ENCODE results near the gene SHISA6.
"Not testable (repeated sequence)": the region's sequence is repeated elsewhere in the genome, so short reads cannot be mapped to it uniquely, and the experiment has no call there.

SHISA6 gene

DNA sequence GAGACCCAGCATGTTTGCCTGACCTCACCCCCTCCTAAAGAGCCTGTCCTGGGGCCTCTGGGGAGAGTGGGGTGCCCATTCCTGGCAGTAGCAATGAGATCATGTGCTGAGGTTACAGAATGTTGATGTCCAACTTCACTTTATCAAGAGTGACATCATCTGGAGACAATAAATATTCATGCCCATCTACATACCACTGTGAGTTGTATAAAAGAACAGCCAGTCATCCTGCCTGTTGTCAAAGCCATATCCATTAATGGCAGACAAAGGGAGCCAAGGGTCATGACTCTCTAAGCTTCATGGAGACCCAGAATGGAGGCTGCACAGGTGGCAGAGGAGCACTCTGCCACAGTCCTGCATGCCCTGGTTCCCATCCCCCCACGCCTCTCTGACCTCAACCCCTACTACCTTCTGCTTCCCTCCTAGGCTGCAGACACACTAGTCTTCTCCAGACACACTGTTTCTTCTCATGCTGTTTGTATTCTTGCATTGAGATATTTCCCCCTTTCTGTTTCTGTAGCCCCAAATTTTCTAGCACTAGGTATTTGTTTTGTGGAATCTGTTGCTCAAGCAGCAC, 27.1 kb downstream of the SHISA6 start:
- no peak for DNase-seq

DNA sequence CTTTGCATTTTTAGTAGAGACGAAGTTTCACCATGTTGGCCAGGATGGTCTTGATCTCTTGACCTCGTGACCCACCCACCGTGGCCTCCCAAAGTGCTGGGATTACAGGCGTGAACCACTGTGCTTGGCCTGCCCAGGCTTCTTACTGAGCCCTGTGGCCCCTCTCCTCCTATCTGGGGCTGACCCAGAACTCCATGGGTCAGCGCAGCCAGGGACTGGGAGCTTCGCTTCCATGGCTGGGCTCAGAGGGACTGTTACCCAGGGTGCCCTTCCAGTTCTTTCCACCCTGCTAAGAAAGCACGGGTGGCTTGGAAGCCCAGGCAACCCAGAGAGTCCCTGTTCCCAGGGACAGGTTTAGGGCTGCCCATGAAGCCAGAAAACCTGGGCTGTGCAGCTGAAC, 28.2 kb downstream of the SHISA6 start:
- no peak for DNase-seq

DNA sequence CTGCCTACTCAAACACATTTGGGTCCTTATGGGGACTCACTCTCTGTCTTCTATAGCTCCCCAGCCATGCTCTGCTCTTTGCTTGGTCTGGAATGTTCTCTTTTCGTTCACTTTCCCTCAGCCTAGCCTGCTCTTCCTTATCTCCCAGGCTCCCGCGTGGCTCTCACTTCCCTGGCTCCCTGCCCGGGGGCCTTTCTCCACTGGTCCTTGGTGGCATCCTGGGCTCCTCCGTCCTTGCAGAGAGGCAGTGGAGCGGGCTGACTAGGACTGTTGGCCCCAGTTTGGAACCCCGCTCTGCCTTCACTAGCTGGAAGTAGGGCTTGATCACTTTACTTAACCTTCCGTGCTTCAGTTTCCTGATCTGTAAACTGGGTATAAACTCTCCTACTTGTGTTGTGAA, 31.2 kb downstream of the SHISA6 start:
- DNase-seq, result no peak

DNA sequence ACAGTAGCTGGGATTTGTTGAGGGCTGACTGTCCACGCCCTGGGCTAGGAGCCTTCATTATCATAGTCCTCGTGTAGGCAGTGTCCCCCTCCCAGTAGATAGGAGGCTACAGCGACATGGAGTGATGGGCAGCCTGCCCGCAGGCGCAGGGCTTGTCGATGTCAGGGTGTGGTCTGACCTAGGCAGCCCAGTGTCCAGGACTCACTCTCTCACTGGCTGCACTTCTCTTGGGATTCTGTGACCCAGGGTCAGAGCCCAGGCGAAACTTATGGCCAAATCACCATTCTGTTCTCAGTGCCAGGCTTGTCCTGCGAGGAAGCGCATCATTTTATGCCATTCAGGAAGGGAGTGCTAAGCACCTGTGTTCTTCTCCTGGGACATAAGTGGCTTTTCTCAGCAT, 32.6 kb downstream of the SHISA6 start:
- DNase-seq, result no peak

DNA sequence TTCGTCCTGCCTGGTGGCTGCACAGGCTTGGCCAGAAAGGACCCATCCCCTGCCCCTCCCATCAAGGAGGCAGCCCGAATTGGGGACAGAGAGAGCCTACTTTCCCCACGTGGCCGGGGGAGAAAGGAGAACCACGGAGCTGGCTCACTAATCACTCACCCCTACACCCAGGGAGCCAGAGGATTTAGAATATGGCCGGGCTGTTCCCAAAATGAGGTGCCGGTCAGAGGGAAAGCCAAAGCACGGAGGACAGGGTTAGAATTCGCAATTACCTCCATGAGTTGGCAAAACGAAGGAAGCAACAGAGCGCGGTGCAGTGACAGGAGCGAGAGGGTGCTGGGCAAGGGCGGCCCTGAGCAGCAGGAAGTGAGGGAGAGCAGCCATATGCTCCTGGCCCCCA, 33.1 kb downstream of the SHISA6 start:
- DNase-seq, result no peak

DNA sequence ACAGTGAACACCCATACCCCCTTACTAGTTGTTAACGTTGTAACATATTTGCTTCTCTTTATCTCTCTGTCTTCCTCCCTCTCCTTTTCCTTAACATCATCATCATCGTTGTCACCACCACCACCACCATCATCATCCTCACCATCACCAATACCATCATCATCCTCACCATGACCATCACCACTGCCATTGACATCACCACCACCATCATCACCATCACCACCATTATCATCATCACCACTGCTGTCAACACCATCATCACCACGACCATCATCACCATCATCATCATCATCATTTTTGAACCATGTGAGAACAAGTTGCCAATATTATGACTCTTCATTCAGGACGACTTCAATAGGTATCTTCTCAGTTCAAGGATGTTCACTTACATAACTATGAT, 35.5 kb downstream of the SHISA6 start:
- DNase-seq, result no peak

DNA sequence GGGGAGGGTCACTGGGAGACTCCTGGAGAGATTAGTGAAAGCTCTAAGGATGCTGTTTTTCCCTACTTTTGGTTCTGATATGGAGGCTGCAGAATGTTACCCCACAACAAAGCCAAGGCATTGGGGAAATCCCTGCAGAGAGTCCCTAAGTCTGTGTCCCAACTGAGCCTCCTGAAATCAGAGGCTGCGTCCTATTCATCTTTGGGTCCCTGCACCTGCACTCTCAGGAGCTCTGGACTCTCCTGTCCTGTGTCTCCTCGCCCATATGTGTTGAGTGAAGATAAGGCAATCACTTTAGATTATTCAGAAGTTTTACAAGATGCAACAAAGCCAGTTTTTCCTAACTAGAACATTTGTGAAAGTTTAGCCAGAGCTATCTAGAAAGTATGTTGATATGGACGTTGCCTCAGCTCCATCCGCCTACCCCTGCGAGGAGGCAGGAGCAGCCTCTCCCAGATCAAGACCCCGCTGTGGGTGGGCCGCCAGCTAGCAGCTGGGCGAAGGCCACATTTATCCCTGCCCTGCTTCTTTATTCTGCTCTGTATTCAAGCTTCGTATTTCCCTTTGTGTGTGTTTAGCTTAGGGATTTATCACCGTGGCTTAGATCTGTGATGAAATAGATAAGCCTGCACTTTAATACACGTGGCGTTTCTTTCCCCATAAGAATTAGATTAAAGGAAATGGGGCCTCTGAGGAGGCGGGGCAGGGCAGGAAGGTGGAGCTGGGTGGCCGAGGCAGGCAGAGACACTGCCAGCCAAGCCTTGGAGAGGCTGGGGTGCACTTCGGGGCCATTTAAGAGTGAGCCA, 37.4 kb downstream of the SHISA6 start:
- DNase-seq, result no peak

DNA sequence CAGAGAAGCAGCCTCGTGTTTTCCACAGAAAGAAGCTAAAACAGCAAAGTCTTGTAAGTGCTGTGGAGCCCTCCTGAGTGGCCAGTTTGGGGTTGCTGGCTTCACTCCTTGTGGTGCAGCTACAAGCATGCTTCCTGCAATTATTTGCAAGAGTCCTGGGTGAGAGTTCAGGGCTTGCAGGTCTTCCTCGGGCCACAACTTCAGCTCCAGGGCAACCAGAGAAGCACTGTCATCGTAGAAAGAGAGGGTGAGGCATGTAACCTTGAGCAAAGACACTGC, 37.9 kb downstream of the SHISA6 start:
- no peak for DNase-seq

DNA sequence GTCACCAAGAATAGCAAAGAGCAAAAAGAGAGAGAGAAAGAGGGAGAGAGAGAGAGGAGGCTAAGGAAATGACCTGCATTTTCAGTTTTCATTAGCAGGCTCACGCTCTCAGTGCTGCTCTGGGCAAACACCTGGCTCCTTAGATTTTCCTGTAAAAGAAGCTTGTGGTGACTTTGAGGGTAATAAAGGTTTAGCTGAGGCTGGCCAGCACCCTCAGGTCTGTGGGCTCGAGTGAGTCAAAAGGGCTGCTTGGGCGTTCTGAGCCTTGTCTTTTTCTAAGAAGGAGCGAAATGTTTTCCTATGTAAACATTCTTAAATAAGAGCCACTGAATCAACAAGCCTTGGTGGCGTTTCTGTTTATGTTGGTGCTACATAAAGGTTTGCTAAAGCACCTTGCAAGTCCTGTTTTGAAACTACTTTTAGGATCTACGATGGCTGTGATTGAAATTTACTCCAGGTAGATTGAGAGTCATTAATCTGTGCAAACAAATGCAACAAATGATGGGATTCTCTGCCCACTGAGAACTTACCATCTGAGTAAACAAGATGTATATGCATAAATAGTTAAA, 38.8 kb downstream of the SHISA6 start:
- no peak for DNase-seq

DNA sequence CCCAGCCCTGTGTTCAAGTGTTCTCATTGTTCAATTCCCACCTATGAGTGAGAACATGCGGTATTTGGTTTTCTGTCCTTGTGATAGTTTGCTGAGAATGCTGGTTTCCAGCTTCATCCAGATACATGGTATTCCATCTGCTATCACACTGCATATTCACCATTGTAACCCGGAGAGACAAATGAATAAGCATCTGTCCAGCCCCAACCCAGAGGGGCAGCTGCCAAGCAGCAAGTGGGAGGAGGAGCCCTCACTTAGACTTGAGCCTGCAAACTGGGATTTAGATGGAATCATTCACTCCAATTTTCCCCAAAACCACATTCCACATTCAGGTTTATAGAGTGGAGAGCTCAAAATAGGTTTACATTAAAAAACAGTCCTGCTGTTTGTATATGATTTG, 41.6 kb downstream of the SHISA6 start:
- DNase-seq, result no peak

DNA sequence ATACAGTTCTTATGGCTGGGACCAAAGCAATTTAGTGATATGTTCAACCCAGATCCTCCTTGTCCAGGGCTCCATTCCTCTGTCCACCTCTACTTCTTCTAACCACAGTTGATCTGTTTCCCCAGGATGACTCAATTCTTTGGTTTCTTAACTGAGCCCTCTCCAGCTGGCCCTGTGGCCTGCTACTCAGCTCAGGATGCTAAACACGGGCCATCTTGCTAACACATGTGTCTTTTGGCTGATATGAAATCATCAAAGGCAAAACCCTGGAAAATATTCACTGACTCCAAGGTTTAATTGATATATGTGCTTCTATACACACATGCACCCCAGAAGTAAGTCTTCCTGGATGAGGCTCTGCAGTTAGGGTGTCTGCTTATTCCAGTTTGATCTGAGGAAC, 43.8 kb downstream of the SHISA6 start:
- no peak for DNase-seq

DNA sequence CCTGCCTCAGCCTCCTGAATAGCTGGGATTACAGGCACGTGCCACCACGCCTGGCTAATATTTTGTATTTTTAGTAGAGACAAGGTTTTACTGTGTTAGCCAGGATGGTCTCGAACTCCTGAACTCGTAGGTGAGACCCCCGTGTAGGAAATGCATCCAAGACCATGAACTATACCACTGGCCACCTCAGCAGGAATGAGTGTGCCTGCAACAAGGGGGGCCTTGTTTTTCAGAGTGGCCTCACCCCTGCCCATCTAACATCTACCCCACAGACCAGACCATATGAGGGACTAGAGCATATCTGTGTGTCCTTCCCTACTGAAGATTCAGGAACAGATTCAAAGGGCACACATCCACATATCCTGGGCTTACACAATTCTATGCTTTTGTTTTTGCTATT, 44.9 kb downstream of the SHISA6 start:
- DNase-seq, result no peak

DNA sequence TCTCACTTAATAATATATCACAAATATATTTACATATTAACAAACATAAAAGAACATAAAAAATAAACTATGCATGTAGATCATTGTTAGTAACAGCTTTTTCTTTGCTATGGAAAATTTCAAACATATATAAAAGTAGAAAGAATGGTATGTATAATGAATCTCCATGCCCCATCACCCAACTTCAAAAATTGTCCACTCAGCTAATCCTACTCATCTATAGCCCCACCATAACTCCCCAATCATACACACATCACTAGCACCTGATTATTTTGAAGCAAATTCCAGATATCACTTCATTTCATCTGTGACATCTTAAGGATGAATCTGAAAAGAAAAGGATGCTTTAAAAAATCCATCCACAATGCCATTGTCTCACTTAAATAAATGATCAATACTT, 46.8 kb downstream of the SHISA6 start:
- no peak for DNase-seq

DNA sequence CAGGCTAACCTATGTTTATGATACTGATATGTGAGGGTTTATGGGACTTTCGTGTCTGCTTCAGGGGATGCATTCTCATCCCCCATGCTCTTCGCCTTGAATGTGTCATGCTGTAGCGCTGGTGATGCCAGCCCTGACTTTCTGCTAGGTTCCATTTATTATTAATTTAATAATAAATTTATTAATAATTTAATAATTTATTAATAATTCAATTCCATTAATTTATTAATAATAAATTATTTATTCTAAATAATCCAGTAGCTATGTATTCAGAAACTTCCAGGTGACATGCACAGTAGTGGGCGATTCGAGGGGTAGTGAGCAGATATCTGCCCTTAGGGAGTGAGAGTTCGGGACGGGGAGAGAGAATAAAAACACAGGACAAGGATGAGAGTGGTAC, 49.8 kb downstream of the SHISA6 start:
- no peak for DNase-seq

DNA sequence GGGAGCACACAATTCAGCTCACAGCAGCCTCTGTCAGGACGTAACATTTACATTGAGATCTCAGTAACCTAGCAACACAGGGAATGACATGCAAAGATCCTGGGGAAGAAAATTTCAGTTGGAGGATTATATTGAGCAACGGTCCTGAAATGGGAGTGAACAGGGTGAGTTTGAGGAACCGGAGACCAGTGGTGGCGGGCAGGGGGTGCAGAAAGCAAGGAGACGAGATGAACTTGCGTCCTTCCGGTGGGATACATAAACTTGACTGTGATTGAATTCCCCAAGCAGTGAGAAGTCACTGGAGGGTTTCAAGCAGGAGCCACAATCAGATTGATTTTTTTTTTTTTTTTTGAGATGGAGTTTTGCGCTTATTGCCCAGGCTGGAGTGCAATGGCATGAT, 51.5 kb downstream of the SHISA6 start:
- DNase-seq, result no peak

DNA sequence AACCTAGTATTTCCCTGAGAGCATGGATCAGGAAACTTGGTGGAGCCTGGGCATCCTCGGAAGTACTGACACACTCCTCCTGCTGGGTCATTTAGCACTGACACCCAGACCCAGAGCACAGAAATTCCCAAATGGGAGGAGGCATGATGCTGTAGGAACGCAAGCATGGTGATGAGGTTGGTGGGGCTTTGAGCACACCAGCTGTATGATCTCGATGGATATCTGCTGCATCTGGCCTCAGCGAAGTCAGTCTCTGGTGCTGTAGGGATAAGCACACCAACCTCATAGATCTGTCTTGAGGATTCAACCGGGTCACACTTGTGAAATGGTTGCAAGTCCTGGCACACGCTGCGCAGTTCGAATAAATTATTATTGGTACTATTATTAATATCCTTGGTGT, 52.5 kb downstream of the SHISA6 start:
- no peak for DNase-seq

DNA sequence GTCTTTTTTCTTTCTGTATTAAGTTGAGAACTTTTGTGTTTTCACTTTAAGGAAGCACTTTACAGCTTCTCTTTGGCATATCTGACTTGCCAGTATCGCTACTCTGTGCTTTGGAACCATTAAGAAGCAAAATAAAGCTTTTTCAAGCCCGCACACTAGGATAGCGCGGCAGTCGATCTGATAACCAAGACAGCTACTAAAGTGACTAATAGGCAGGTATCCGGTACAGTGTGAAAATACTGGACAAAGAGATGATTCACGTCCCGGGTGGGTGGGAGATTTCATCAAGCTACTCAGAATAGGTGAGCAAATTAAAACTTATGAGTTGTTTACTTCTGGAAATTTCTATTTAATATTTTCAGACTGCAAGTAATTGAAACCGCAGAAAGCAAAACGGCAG, 53.8 kb downstream of the SHISA6 start:
- no peak for DNase-seq

DNA sequence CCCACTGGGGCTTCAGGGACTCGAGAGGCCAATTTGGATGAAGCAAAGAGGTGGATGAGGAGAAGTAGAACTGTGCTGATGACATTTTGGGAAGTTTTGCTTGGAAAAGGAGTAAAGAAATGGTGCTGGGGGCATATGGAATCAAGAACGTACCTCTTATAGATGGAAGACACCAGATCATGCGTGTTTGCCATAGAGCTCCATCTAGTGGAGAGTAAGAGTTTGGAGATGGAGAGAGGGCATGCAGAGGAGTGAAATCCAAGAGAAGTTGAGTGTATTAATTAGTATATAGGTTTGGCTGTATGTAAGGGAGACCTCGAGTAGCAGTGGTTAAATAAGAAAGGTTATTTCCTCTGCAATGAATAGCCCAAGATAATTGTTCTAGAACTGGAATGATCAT, 56.0 kb downstream of the SHISA6 start:
- DNase-seq, result no peak

DNA sequence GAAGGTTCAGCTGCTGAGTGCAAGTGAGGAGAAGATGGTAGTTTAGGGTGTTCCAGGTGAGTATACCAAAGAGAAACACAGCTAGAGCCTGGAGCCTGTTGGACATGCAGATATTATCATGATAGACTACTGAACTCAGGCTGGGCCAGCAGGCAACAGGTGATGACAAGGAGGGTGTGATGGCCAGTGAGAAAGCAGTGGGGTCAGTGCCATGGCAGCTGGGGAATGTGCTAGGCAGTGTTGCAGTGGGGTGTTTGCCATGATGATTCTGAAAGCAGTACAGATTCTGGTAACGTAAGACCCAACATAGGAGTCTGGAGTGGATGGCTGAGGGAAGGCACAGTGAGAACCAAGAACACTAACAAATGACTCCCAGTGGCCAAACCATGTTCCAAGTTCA, 57.4 kb downstream of the SHISA6 start:
- DNase-seq, result no peak

DNA sequence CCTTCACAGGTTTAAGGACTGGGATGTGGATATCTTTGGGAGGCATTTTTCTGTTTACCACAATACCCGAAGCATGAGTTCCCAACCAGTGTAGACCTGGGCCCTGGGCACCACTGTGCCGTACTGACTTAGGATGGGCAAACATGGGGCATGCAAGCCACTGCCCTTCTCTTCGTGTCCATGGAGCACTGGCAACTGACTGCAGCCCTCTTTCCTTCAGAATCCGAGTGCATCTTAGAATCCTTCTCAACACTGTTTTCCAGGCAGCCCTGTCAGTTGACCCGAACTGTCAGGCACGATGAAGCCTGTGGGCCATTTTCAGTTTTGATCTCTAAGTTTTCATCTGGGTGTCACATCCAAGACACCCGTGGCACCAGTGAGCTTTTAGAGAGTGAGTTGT, 59.2 kb downstream of the SHISA6 start:
- no peak for DNase-seq

DNA sequence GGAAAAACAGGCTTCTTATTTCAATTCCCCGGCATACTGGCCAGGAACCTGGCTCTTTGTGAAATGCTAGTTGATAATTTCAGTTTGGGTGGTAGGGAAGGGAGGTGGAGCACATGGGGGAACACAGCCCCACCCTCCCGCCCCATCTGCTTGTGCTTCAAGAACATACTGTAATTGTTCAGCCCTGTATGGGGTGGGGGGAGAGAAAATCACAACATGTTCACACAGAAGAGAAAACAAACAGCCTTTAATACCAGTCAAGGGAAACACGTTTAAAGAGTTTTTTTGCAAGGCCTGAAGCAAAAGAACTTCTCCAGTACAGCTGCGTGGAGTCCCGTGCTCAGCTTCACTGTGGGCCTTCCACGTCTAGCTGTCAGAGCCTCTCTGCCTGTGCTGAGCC, 59.7 kb downstream of the SHISA6 start:
- no peak for DNase-seq

DNA sequence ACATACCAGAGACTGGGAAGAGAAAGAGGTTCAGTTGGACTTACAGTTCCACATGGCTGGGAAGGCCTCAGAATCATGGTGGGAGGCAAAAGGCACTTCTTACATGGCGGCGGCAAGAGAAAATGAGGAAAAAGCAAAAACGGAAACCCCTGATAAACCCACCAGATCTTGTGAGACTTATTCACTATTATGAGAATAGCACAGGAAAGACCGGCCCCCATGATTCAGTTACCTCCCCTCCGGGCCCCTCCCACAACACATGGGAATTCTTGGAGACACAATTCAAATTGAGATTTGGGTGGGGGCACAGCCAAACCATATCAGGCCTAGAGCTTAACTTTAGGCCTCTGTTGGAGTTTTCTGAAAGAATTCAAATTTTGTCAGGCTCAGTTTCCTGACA, 60.9 kb downstream of the SHISA6 start:
- DNase-seq, result not testable (repeated sequence)

DNA sequence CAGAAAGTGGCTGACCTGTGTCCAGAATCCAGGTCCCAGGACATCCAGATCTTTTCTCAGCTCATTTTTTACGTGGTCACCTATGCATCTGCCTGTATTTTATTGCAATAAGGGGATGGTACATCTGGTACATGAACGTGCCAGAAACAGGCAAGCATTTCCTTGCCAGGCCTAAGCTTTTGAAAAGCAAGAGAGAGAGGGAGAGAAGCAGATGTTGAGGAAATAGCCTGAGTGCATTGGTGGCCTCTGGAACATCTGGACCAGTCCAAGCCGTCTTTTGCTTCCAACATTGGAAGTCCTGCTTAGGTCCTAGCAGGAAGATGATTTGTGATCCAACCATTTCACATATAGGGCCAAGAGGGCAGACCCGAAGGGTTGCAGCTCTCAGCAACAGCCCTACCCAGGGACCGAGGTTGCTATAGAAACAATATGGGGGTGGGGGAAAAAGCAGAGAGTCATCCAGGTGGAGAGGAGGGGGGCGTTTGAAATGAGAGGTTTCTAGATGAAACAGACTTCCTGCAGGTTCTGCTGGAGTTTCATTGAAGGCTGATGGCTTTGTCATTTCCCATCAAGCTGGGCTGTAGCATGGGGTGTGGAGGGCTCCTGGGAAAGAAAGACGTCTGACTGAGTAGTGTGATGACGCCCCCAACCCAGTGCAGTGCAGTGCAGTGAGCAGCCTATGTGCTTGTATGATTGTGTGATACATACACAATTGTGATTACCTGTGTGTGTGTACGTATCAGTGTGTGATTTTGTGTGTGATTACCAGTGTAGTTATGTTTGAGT, 61.6 kb downstream of the SHISA6 start:
- DNase-seq, result no peak

All from C1 segment of cervical spinal cord (tissue), 14 donors.